ENCODE results near the gene SLC37A2. TPM values are rescaled to one million over a fixed set of nuclear protein-coding genes. Genes with fewer than 3 reads are reported as not detected.

The SLC37A2 gene
- polyA plus RNA-seq, 1 donor (not counting 4 experiments of a cell fraction or from before 2014, with no cell fraction given) = 21.0 TPM

GRCh38 chr11:125068368-125068767 lies 5.3 kb downstream of the SLC37A2 start:
- DNase-seq (ENCODE audit: low read depth, low spot score) (no peak), FAIRE-seq (no peak)
- H3K9me3 ChIP-seq (ENCODE audit: control insufficient read depth, low read depth, low read length) = no peaks in the 10 kb centered on the region
- H2AFZ ChIP-seq (ENCODE audit: control insufficient read depth, low read length) = no peak overlapping the region
- H3K79me2 ChIP-seq (ENCODE audit: control insufficient read depth, insufficient read depth, low read length) = peaks cover 2% of the 10 kb centered on the region
- no peaks in the 10 kb centered on the region for H3K9me1 ChIP-seq (ENCODE audit: control insufficient read depth, extremely low read depth, insufficient read depth, low read length)
- no peak overlapping the region for H3K4me3 ChIP-seq (ENCODE audit: control insufficient read depth in 2 of 3, extremely low read depth in 1 of 3, insufficient read depth in 2 of 3, low read depth in 1 of 3, low read length in 3 of 3)
- no peak overlapping the region for H3K4me2 ChIP-seq (ENCODE audit: control insufficient read depth, extremely low read depth, insufficient read depth, low read depth, low read length)
- H3K27ac ChIP-seq (ENCODE audit: control insufficient read depth, insufficient read depth, low read length) = no peak overlapping the region
- H3K4me1 ChIP-seq (ENCODE audit: control insufficient read depth, extremely low read depth, insufficient read depth, low read length) = peaks cover 28% of the 10 kb centered on the region
- TF ChIP-seq EZH2 (IDR thresholded peaks at IDR 0.05; ENCODE audit: low read length) (no peak), CTCF (optimal IDR thresholded peaks at IDR 0.05 in 1 of 3, IDR thresholded peaks at IDR 0.05 in 1 of 3, conservative IDR thresholded peaks at IDR 0.05 in 1 of 3; ENCODE audit: extremely low read depth in 1 of 3, insufficient read depth in 2 of 3, low read length in 3 of 3) (no peak)
- H3K9ac ChIP-seq (ENCODE audit: control insufficient read depth, extremely low read depth, insufficient read depth, low read length) = no peak overlapping the region
- H4K20me1 ChIP-seq (ENCODE audit: control insufficient read depth, extremely low read depth, insufficient read depth, low read length) = no peaks in the 10 kb centered on the region
- dilution Hi-C loops (cut with MboI; ENCODE audit: extremely low pct_ligation_motif_present, low sequenced_read_pairs) = no loop called here
- H3K36me3 ChIP-seq (ENCODE audit: control insufficient read depth in 2 of 2, extremely low read depth in 1 of 2, insufficient read depth in 2 of 2, low read length in 2 of 2) = no peaks in the 10 kb centered on the region
- H3K27me3 ChIP-seq (ENCODE audit: control insufficient read depth, extremely low read depth, insufficient read depth, low read length) = no peaks in the 10 kb centered on the region

- Histone ChIP-seq H3K4me2 (ENCODE audit: control insufficient read depth, extremely low read depth, insufficient read depth, low read depth, low read length) (no peak overlapping the region), H3K27me3 (ENCODE audit: control insufficient read depth, extremely low read depth, insufficient read depth, low read length) (no peaks in the 10 kb centered on the region), H3K9me3 (ENCODE audit: control insufficient read depth, low read depth, low read length) (no peaks in the 10 kb centered on the region), H3K27ac (ENCODE audit: control insufficient read depth, insufficient read depth, low read length) (no peak overlapping the region), H3K9ac (ENCODE audit: control insufficient read depth, extremely low read depth, insufficient read depth, low read length) (no peak overlapping the region), H4K20me1 (ENCODE audit: control insufficient read depth, extremely low read depth, insufficient read depth, low read length) (no peaks in the 10 kb centered on the region), H3K36me3 (ENCODE audit: control insufficient read depth in 2 of 2, extremely low read depth in 1 of 2, insufficient read depth in 2 of 2, low read length in 2 of 2) (no peaks in the 10 kb centered on the region), H2AFZ (ENCODE audit: control insufficient read depth, low read length) (no peak overlapping the region), H3K4me3 (ENCODE audit: control insufficient read depth in 2 of 3, extremely low read depth in 1 of 3, insufficient read depth in 2 of 3, low read depth in 1 of 3, low read length in 3 of 3) (no peak overlapping the region), H3K9me1 (ENCODE audit: control insufficient read depth, extremely low read depth, insufficient read depth, low read length) (no peaks in the 10 kb centered on the region), H3K4me1 (ENCODE audit: control insufficient read depth, extremely low read depth, insufficient read depth, low read length) (peaks cover 24% of the 10 kb centered on the region), H3K79me2 (ENCODE audit: control insufficient read depth, insufficient read depth, low read length) (no peaks in the 10 kb centered on the region)
- dilution Hi-C loops (cut with MboI; ENCODE audit: extremely low pct_ligation_motif_present, low sequenced_read_pairs) = no loop called here
- DNase-seq (ENCODE audit: low read depth, low spot score) = no peak
- no peak for FAIRE-seq
- TF ChIP-seq EZH2 (IDR thresholded peaks at IDR 0.05; ENCODE audit: low read length) = no peak
- TF ChIP-seq CTCF (optimal IDR thresholded peaks at IDR 0.05 in 1 of 3, IDR thresholded peaks at IDR 0.05 in 1 of 3, conservative IDR thresholded peaks at IDR 0.05 in 1 of 3; ENCODE audit: extremely low read depth in 1 of 3, insufficient read depth in 2 of 3, low read length in 3 of 3) = no peak
Measured at GRCh38 chr11:125069008-125069407, 5.9 kb downstream of the SLC37A2 start.

Measured in keratinocyte (primary cell).